ENCODE data around the gene NUDT4. TPM values are rescaled to one million over a fixed set of nuclear protein-coding genes. Genes with fewer than 3 reads are reported as not detected.

NUDT4 gene
- total and polyA plus RNA-seq, 2 of the 4 experiments (the other 2 are of a cell fraction), result 23.6 to 25.6 TPM

DNA sequence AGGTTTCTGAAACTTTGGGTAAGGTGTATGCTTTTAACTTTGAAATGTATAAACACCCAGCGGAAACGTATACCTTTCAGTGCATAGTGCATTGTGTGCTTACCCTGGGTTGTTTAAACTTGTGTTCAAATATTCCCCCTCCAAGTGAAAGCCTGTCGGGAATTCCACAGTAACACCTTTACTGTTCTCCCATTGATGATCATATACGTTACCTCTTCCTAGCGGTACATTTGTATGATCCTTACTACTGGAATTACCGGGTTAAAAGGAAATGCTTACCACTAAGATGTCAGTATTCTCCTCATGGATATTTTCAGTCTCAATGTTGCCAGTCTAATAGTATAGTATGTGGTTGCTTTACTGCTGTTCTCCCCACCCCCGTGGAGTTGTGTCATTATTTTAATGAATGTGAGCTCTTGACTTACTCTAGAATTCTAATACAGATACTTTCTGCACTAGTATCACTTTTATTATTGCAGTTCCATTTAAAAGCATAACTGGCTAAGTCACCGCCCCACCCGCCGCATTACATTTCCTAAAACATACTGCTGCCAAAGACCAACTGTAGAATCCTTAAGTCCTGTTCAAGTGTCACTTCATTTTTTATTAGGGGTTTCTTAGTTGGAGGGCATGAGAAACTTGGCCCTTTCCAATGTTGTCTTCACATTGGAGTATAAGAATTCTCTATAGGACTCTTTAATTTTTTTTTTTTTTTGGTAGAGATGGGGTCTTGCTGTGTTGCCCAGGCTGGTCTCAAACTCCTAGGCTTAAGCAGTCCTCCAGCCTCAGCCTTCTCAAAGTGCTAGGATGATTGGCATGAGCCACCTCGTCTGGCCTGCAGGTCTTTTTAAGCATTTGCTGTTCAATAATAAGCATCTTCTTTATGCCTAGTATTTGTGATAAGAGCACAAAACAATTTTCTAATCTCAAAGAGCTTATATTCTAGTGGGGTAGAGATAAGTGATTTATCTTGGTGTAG lies 24.9 kb downstream of the NUDT4 start:
- no peak overlapping the region for H3K4ac ChIP-seq (ENCODE audit: low read depth, low read length)
- no peak overlapping the region for H4K5ac ChIP-seq (ENCODE audit: low read depth, low read length)
- WGBS, 2 experiments (ENCODE audit: extremely low coverage in 2 of 2, insufficient read length in 1 of 2), result 100% methylated on average over 1 of the region's 11 CpGs; no CpG with 5 or more reads in 1 of the 2 experiments
- H3K9ac ChIP-seq (ENCODE audit: low read depth, low read length), result no peak overlapping the region
- peaks cover 9% of the 10 kb centered on the region; the same call in 1 of the 2 replicates for H3K9me1 ChIP-seq (ENCODE audit: insufficient read depth, low read length)
- H3K27me3 ChIP-seq (ENCODE audit: control insufficient read depth, insufficient read depth, low read length), result no peaks in the 10 kb centered on the region
- no peak overlapping the region for H4K8ac ChIP-seq (ENCODE audit: low read depth in 2 of 2, low read length in 2 of 2)
- no peak overlapping the region for H2BK20ac ChIP-seq (ENCODE audit: low read depth, low read length)
- no peak for DNase-seq
- TF ChIP-seq CEBPB (IDR thresholded peaks at IDR 0.05; ENCODE audit: low read depth, low read length) (no peak), RAD21 (IDR thresholded peaks at IDR 0.05; ENCODE audit: low read length) (no peak), BHLHE40 (IDR thresholded peaks at IDR 0.05; ENCODE audit: low read depth, low read length) (no peak), SMC3 (IDR thresholded peaks at IDR 0.05; ENCODE audit: low read depth, low read length) (no peak), RFX5 (IDR thresholded peaks at IDR 0.05; ENCODE audit: low read depth, low read length) (no peak), MXI1 (IDR thresholded peaks at IDR 0.05; ENCODE audit: borderline replicate concordance, low read depth, low read length) (no peak), MAFK (IDR thresholded peaks at IDR 0.05; ENCODE audit: low read depth, low read length) (no peak), RCOR1 (IDR thresholded peaks at IDR 0.05; ENCODE audit: insufficient replicate concordance, low read length) (no peak), NFE2L2 (IDR thresholded peaks at IDR 0.05; ENCODE audit: low read depth, low read length) (no peak), FOS (IDR thresholded peaks at IDR 0.05; ENCODE audit: low read depth, low read length) (no peak)
- TF ChIP-seq, protein P1, sequence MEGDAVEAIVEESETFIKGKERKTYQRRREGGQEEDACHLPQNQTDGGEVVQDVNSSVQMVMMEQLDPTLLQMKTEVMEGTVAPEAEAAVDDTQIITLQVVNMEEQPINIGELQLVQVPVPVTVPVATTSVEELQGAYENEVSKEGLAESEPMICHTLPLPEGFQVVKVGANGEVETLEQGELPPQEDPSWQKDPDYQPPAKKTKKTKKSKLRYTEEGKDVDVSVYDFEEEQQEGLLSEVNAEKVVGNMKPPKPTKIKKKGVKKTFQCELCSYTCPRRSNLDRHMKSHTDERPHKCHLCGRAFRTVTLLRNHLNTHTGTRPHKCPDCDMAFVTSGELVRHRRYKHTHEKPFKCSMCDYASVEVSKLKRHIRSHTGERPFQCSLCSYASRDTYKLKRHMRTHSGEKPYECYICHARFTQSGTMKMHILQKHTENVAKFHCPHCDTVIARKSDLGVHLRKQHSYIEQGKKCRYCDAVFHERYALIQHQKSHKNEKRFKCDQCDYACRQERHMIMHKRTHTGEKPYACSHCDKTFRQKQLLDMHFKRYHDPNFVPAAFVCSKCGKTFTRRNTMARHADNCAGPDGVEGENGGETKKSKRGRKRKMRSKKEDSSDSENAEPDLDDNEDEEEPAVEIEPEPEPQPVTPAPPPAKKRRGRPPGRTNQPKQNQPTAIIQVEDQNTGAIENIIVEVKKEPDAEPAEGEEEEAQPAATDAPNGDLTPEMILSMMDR (conservative IDR thresholded peaks at IDR 0.05; ENCODE audit: low read depth, low read length), result no peak
- TF ChIP-seq, protein P2, sequence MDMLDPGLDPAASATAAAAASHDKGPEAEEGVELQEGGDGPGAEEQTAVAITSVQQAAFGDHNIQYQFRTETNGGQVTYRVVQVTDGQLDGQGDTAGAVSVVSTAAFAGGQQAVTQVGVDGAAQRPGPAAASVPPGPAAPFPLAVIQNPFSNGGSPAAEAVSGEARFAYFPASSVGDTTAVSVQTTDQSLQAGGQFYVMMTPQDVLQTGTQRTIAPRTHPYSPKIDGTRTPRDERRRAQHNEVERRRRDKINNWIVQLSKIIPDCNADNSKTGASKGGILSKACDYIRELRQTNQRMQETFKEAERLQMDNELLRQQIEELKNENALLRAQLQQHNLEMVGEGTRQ (IDR thresholded peaks at IDR 0.05; ENCODE audit: low read depth, low read length), result no peak
- in situ Hi-C loops (cut with MboI; ENCODE audit: low sequenced_read_pairs) (loop anchor here (25.0 kb wide), 1 partner anchor 615 kb away; no protein-coding TSS in a partner anchor), dilution Hi-C loops (cut with HindIII; ENCODE audit: low sequenced_read_pairs, unreplicated experiment) (no loop called here), intact Hi-C loops (cut with micrococcal nuclease) (no loop called here)
- no peak overlapping the region for H2BK5ac ChIP-seq (ENCODE audit: low read depth, low read length, poor library complexity, severe bottlenecking)
- no peak overlapping the region for H2BK120ac ChIP-seq (ENCODE audit: low read depth, low read length)
- no peak overlapping the region for H3K4me3 ChIP-seq (ENCODE audit: insufficient read depth, low read depth, low read length)
- H2AK5ac ChIP-seq (ENCODE audit: low read depth, low read length), result no peak overlapping the region
- H3K18ac ChIP-seq (ENCODE audit: low read depth, low read length), result no peak overlapping the region
- H3K27ac ChIP-seq (ENCODE audit: insufficient read depth, low read length), result no peak overlapping the region
- no peak overlapping the region for H2AFZ ChIP-seq (replicated peaks; ENCODE audit: low read length, poor library complexity)
- no peak overlapping the region for H3K14ac ChIP-seq (replicated peaks; ENCODE audit: low read depth, low read length)
- ChIA-PET POLR2A (ENCODE audit: unreplicated experiment) (no interaction called here), CTCF (no interaction called here)
- peaks cover 12 to 41% of the 10 kb centered on the region in 2 experiments for H3K79me1 ChIP-seq (ENCODE audit: low read depth in 1 of 2, low read length in 2 of 2)
- no TSS peak for BruUV-seq (replicated peaks)
- H3K56ac ChIP-seq (ENCODE audit: extremely low read depth, insufficient read depth, low read length), result no peak overlapping the region
- no peak overlapping the region for H4K91ac ChIP-seq (ENCODE audit: insufficient read depth, low read depth, low read length)
- no peaks in the 10 kb centered on the region for H3K9me3 ChIP-seq (ENCODE audit: control insufficient read depth, insufficient read depth, low read length)
- no peaks in the 10 kb centered on the region for H3K4me1 ChIP-seq (ENCODE audit: control insufficient read depth, insufficient read depth, low read length)
- peaks cover 9% of the 10 kb centered on the region for H3K36me3 ChIP-seq (ENCODE audit: control insufficient read depth, insufficient read depth, low read length)
- no peak overlapping the region for H3K23ac ChIP-seq (ENCODE audit: low read depth, low read length)
- ATAC-seq (ENCODE audit: low read depth), result no peak
- H4K20me1 ChIP-seq (ENCODE audit: insufficient read depth, low read length), result no peaks in the 10 kb centered on the region
- H2BK15ac ChIP-seq (ENCODE audit: low read depth, low read length), result no peak overlapping the region
- no peak overlapping the region for H2AK9ac ChIP-seq (replicated peaks; ENCODE audit: low read depth, low read length, poor library complexity)
- H3K4me2 ChIP-seq (ENCODE audit: low read depth, low read length), result no peak overlapping the region

Measured in IMR-90 (cell line).